CD4-positive, alpha-beta T cell (primary cell): ENCODE measurements around the gene POLA2. TPM values are rescaled to one million over a fixed set of nuclear protein-coding genes. Genes with fewer than 3 reads are reported as not detected.

Experiments used
- ATAC-seq: fragments of 200-7000 bp; cut with Tn5 transposase; one replicate; pipeline ENCODE4 v1.10.0; 2022; ENCODE audit warnings: mild to moderate bottlenecking; ENCODE audit not compliant: poor library complexity
- CTCF ChIA-PET: fragments of 350-600 bp; sonication (Branson Sonifier 250); formaldehyde crosslinking; loops from one replicate; lab custom pipeline; 2021; ENCODE audit warnings: antibody characterized with exemption, inconsistent platforms; lab: Charles Lee
- POLR2A ChIA-PET: fragments of 350-600 bp; sonication (Branson Sonifier 250); formaldehyde crosslinking; loops from one replicate; lab custom pipeline; 2021; ENCODE audit warnings: antibody characterized with exemption, inconsistent platforms; lab: Charles Lee
- DNase-seq, 14 experiments: peaks; one replicate each; pipeline ENCODE4 v3.0.0-alpha.2; 2013 to 2020; ENCODE audit warnings: mixed read lengths in 2 of 14
- H3K27ac ChIP-seq, 2 donors: one replicate each; pipeline versions ENCODE4 v1.5.1 to v1.7.0; 2013; ENCODE audit warnings: low read length in 2 of 2, low read depth in 1 of 2, mild to moderate bottlenecking in 1 of 2
- H3K27me3 ChIP-seq, 2 experiments: 1 replicate in 1 of 2; 2 replicates in 1 of 2; pipeline versions ENCODE4 v1.6.1 to v1.7.0; 2013; ENCODE audit warnings: low read length in 2 of 2, control low read depth in 1 of 2, mild to moderate bottlenecking in 1 of 2, moderate library complexity in 1 of 2; ENCODE audit not compliant: insufficient read depth in 2 of 2, control insufficient read depth in 1 of 2
- H3K36me3 ChIP-seq: one replicate; pipeline ENCODE4 v1.6.1; 2013; ENCODE audit warnings: low read length, control low read depth; ENCODE audit not compliant: insufficient read depth
- H3K4me1 ChIP-seq: one replicate; pipeline ENCODE4 v1.6.1; 2013; ENCODE audit warnings: low read length, control low read depth; ENCODE audit not compliant: insufficient read depth
- H3K4me3 ChIP-seq: one replicate; pipeline ENCODE4 v1.5.1; 2013; ENCODE audit warnings: mild to moderate bottlenecking, low read length, moderate library complexity
- H3K9me3 ChIP-seq, 2 experiments: 1 replicate in 1 of 2; 2 replicates in 1 of 2; pipeline versions ENCODE4 v1.6.1 to v1.7.0; 2013; ENCODE audit warnings: low read length in 2 of 2, mild to moderate bottlenecking in 2 of 2, control low read depth in 1 of 2, moderate library complexity in 1 of 2; ENCODE audit not compliant: control insufficient read depth in 1 of 2, insufficient read depth in 1 of 2
- H3K27ac Mint-ChIP-seq: one replicate; pipeline ENCODE4 v1.8.0; 2020; ENCODE audit warnings: mixed read lengths
- H3K27me3 Mint-ChIP-seq: one replicate; pipeline ENCODE4 v1.8.0; 2021; ENCODE audit warnings: mixed read lengths
- H3K36me3 Mint-ChIP-seq: one replicate; pipeline ENCODE4 v1.8.0; 2021; ENCODE audit warnings: low read depth, mixed read lengths
- H3K4me1 Mint-ChIP-seq: one replicate; pipeline ENCODE4 v1.8.0; 2021; ENCODE audit warnings: low read depth, mixed read lengths
- H3K4me3 Mint-ChIP-seq: one replicate; pipeline ENCODE4 v1.8.0; 2020; ENCODE audit warnings: mild to moderate bottlenecking, mixed read lengths
- H3K9me3 Mint-ChIP-seq: one replicate; pipeline ENCODE4 v1.8.0; 2020; ENCODE audit warnings: mixed read lengths
- intact Hi-C, 2 experiments: fragments of 100-400 bp; cut with DNase I in 1 of 2; cut with micrococcal nuclease in 1 of 2; formaldehyde crosslinking; loops; one replicate each; pipeline versions ENCODE4 v1.15.1 to v1.9.0; 2023 to 2025; cut with DNase I, micrococcal nuclease
- total RNA-seq, 174 experiments: library from RNA in 2 of 174; stranded (reverse) in 2 of 174; gene quantifications; one replicate each; pipeline ENCODE4 v1.2.3 and lab custom pipeline; 2021 to 2026
- TF ChIP-seq, protein P1 (sequence below): fragments of 200-600 bp; IDR thresholded peaks from one replicate; pipeline ENCODE4 v1.8.0; 2022; ENCODE audit warnings: antibody characterized with exemption, mild to moderate bottlenecking

The POLA2 gene
- total RNA-seq, 2 experiments from 2014 or later, result 9.6 to 10.6 TPM

- DNase-seq, result peak in 2 of 14 experiments; percentile 64 to 67
- Histone ChIP-seq H3K4me3 (no peak overlapping the region), H3K36me3 (no peaks in the 10 kb centered on the region), H3K27me3 (no peaks in the 10 kb centered on the region), H3K27ac (no peak overlapping the region), H3K9me3 (no peaks in the 10 kb centered on the region), H3K4me1 (no peaks in the 10 kb centered on the region)
- Mint-ChIP-seq H3K36me3 (no peaks in the 10 kb centered on the region), H3K27ac (no peak overlapping the region), H3K4me1 (no peaks in the 10 kb centered on the region), H3K4me3 (no peak overlapping the region), H3K9me3 (no peaks in the 10 kb centered on the region), H3K27me3 (no peaks in the 10 kb centered on the region)
- ChIA-PET POLR2A (no interaction called here), CTCF (no interaction called here)
- no peak for ATAC-seq
- TF ChIP-seq, protein P1, sequence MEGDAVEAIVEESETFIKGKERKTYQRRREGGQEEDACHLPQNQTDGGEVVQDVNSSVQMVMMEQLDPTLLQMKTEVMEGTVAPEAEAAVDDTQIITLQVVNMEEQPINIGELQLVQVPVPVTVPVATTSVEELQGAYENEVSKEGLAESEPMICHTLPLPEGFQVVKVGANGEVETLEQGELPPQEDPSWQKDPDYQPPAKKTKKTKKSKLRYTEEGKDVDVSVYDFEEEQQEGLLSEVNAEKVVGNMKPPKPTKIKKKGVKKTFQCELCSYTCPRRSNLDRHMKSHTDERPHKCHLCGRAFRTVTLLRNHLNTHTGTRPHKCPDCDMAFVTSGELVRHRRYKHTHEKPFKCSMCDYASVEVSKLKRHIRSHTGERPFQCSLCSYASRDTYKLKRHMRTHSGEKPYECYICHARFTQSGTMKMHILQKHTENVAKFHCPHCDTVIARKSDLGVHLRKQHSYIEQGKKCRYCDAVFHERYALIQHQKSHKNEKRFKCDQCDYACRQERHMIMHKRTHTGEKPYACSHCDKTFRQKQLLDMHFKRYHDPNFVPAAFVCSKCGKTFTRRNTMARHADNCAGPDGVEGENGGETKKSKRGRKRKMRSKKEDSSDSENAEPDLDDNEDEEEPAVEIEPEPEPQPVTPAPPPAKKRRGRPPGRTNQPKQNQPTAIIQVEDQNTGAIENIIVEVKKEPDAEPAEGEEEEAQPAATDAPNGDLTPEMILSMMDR, result no peak
- intact Hi-C loops, result no loop called here
Observed at GRCh38 chr11:65308281-65308891, 46.6 kb downstream of the POLA2 start.

DNA sequence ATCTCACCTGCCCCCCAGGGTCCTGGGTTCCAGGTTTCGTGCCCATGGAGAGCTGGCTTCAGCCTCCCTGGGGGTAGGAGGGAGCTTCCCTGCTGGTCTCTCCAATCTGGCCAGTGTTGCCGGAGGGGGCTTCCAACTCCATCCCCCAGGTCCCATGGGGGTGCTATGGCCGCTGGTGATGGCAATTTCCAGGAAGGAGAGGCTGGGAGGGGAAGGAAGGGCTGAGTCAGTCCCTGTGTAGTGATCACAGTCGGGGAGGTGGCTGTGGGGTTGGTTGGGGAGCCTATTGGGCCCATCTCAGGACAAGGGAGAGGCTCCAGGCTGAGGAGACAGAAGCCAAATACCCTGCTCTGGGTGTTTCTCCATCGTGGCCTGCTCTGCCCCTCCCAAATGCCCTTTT is 47.2 kb downstream of the POLA2 start:
- CTCF ChIA-PET, result no interaction called here
- POLR2A ChIA-PET, result no interaction called here
- Mint-ChIP-seq H3K9me3 (no peaks in the 10 kb centered on the region), H3K27me3 (no peaks in the 10 kb centered on the region), H3K36me3 (no peaks in the 10 kb centered on the region), H3K27ac (no peak overlapping the region), H3K4me3 (no peak overlapping the region), H3K4me1 (peaks cover 3% of the 10 kb centered on the region)
- H3K36me3 ChIP-seq, result no peaks in the 10 kb centered on the region
- H3K27me3 ChIP-seq, result peaks cover 0 to under 1% of the 10 kb centered on the region in 2 experiments
- peaks cover 1% of the 10 kb centered on the region for H3K4me1 ChIP-seq
- H3K27ac ChIP-seq, result no peak overlapping the region
- TF ChIP-seq, protein P1, result no peak
- intact Hi-C loops, result no loop called here
- ATAC-seq (no peak), DNase-seq (no peak)
- H3K4me3 ChIP-seq, result no peak overlapping the region
- no peaks in the 10 kb centered on the region for H3K9me3 ChIP-seq

- intact Hi-C loops, result loop anchor here (5.0 to 10.0 kb wide), 2 partner anchors 295 to 298 kb away; partner anchors contain the start of gene ARL2 (in 2 of the 2)
- no peaks in the 10 kb centered on the region for H3K36me3 Mint-ChIP-seq
- H3K4me1 Mint-ChIP-seq, result peaks cover 7% of the 10 kb centered on the region
- H3K27ac Mint-ChIP-seq, result no peak overlapping the region
- ATAC-seq (no peak), DNase-seq (no peak)
- no peaks in the 10 kb centered on the region for H3K9me3 Mint-ChIP-seq
- H3K4me3 ChIP-seq, result no peak overlapping the region
- no peaks in the 10 kb centered on the region for H3K36me3 ChIP-seq
- POLR2A ChIA-PET, result no interaction called here
- CTCF ChIA-PET, result no interaction called here
- H3K4me1 ChIP-seq, result peaks cover 12% of the 10 kb centered on the region
- no peaks in the 10 kb centered on the region for H3K9me3 ChIP-seq
- no peaks in the 10 kb centered on the region for H3K27me3 Mint-ChIP-seq
- no peak overlapping the region for H3K4me3 Mint-ChIP-seq
- H3K27me3 ChIP-seq, result peaks cover 0 to 2% of the 10 kb centered on the region in 2 experiments
- TF ChIP-seq, protein P1, result no peak
- H3K27ac ChIP-seq, result no peak overlapping the region
Observed at GRCh38 chr11:65310215-65310614, 48.5 kb downstream of the POLA2 start.
